ENCODE measurements around the gene HOXA3.

Gene HOXA3

DNA sequence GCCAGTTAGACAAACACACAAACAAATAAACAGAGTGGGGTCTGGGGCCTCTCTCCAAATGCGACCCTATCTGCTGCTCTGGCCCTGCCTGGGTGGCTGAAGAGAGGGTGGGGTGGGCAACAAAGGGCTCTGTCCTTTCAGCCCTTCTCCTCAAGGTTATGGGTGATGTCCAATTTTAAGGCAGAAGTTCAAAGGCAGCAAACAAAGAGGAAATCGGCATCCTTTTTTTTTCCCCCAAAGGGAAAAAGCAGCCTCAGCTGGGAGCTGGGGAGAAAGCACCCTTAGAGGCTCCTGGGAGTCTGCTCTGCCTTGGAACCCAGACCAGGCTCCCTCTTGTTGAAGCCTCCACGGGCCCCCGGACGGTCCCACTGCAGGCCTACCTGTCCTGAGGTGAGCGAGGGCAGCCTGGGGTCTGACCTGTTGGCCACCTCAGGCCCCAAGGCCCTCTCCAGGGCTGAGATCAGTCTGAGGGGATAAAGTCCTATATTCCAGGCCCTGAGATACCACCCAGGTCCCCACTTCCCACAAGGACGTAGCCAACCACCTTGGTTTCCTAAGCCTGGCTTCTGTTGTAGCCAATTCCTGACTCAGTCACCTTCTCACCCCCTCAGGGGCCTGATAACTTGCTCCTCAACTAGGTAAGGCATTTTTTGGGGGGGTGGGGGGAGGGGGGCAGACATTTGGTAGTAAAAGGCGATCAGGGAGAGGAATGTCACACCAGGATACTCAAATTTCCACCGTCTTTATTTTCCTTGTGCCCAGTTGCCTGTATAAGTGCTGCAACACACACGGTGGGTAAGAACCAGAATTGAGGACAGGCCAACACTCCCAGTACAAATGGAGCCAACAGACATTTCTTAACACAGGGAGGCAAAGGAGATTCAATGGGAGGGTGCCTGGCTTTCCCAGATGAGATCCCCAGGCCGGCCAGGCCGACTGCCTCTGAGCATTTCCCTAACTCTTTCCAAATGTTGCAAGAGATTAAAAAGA lies 28.3 kb upstream of the HOXA3 start:
- DNase-seq (ENCODE audit: low read depth), result no peak
- peak overlapping the region; percentile 87 for H3K4me3 ChIP-seq (ENCODE audit: control insufficient read depth, low read depth, low read length)
- TF ChIP-seq, protein P1, sequence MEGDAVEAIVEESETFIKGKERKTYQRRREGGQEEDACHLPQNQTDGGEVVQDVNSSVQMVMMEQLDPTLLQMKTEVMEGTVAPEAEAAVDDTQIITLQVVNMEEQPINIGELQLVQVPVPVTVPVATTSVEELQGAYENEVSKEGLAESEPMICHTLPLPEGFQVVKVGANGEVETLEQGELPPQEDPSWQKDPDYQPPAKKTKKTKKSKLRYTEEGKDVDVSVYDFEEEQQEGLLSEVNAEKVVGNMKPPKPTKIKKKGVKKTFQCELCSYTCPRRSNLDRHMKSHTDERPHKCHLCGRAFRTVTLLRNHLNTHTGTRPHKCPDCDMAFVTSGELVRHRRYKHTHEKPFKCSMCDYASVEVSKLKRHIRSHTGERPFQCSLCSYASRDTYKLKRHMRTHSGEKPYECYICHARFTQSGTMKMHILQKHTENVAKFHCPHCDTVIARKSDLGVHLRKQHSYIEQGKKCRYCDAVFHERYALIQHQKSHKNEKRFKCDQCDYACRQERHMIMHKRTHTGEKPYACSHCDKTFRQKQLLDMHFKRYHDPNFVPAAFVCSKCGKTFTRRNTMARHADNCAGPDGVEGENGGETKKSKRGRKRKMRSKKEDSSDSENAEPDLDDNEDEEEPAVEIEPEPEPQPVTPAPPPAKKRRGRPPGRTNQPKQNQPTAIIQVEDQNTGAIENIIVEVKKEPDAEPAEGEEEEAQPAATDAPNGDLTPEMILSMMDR (IDR thresholded peaks at IDR 0.05; ENCODE audit: control insufficient read depth, insufficient read depth, low read depth, low read length, missing control alignments), result no peak

DNA sequence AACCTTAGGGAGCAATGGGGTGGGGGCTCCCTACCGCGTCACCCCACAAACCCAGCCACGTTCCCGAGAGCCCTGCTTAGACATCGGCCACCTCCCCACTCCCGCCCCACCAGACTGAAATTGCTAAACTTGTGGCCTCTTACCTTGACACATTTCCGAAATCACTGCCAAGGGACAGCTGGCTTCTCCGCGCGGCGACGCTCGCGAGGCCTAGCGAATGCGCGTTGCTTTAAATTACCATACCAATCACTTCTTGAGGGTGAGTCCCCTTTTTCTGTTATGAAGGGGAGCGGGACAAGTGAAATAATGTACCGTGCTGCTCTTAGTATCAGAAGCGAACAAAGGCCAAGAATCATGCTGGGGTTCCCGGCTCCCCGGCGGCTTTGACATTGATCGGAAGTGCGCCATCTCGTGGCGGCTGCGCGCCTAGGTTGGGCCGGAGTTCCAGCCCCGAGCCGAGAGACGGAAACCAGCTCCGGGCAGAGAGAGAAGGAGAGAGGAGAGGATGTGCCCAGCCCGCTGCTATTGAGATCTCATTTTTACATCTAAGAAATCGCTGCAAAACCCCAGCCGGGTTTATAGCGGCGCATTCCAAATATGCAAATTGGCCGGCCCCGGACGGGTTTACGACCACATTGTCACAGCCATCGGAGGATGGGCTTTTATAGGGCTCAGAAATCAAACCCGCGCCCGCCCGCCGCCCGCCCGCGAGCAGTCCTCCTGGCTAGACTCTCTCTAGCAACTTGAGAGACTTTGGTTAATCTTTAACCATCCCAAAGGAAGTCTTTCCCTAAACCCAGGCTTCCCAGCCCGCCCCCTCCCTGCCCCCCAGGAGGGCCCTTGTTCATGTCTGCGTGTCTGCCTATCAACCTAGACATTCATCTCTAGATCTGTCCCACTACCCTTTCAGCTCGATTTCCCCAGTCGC lies 27.4 kb upstream of the HOXA3 start:
- H3K4me3 ChIP-seq (ENCODE audit: control insufficient read depth, low read depth, low read length), result peak overlapping the region; percentile 87
- TF ChIP-seq, protein P1 (IDR thresholded peaks at IDR 0.05; ENCODE audit: control insufficient read depth, insufficient read depth, low read depth, low read length, missing control alignments), result peak; percentile 93
- no peak for DNase-seq (ENCODE audit: low read depth)

DNA sequence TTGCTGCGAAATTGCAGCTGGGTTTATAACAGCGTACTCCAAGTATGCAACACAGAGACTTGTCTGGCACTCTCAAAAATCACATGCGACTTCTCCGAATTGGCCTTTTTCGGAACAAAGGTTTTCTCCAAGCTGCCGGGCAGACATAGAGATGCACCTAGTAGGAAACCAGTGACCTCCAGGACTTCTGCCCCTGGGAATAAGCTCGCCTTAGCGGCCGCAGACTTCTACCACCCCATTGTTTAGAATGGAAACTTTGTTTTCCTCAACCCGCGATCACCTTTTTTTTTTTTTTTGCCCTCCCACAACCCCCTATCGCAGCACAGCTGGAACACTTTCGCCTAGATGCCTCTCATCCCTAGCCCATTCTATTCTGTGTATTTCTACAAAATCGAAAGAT lies 26.6 kb upstream of the HOXA3 start:
- DNase-seq (ENCODE audit: low read depth), result no peak
- TF ChIP-seq, protein P1 (IDR thresholded peaks at IDR 0.05; ENCODE audit: control insufficient read depth, insufficient read depth, low read depth, low read length, missing control alignments), result no peak
- H3K4me3 ChIP-seq (ENCODE audit: control insufficient read depth, low read depth, low read length), result peak overlapping the region; percentile 87

DNA sequence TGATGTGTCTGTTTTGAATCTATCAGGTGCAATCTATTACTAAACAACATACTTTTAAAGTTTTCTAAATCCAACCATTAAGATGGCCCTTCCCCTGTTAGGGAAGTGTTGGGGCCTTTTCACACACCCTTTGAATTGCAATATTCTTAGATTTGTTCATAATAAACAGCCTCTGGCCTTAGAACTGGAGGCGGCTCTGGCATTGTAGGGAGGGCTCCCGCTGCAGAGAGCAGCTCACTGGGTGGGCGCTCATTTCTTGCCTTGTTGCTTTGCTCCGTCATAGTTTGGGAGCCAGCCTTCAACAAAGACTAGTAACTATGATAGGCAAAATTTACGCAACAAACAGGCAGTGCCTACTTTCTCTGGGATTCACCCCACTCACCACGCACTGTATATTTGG lies 26.0 kb upstream of the HOXA3 start:
- peak overlapping the region; percentile 87 for H3K4me3 ChIP-seq (ENCODE audit: control insufficient read depth, low read depth, low read length)
- TF ChIP-seq, protein P1 (IDR thresholded peaks at IDR 0.05; ENCODE audit: control insufficient read depth, insufficient read depth, low read depth, low read length, missing control alignments), result no peak
- DNase-seq (ENCODE audit: low read depth), result no peak

DNA sequence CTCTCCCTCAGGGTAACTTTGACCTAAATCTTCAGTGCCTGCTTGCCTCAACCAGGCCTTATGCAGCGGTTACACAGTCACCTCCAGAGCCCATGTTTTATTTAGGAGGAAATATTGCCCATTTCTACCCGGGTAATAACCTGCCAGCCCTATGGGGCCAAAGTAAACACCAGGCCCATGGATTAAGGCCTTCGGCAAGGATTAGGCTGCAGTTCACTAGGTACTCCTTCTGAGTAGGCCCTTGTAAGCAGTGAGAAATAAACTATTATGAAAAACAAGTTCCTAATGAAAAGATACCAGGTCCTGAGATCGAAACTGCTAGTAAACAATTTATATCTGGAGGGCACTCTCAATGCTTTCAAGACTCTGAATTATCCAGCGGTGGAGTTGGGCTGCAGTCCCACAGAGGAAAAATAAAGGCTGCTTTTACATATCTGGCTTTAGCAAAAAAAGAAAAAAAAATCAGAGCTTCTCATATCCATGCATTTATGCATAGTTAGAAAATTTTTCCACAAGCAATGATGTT lies 25.5 kb upstream of the HOXA3 start:
- DNase-seq (ENCODE audit: low read depth), result no peak
- TF ChIP-seq, protein P1 (IDR thresholded peaks at IDR 0.05; ENCODE audit: control insufficient read depth, insufficient read depth, low read depth, low read length, missing control alignments), result no peak
- H3K4me3 ChIP-seq (ENCODE audit: control insufficient read depth, low read depth, low read length), result peak overlapping the region; percentile 87
